Measurements from ENCODE around the gene FHOD1. TPM values are rescaled to one million over a fixed set of nuclear protein-coding genes. Genes with fewer than 3 reads are reported as not detected.

The FHOD1 gene
- total RNA-seq, 1 donor from 2014 or later, result 20.5 TPM

Other genes starting within 250 kb of the FHOD1 start
- gene CBFB, start 218.3 kb downstream of the FHOD1 start, total RNA-seq, result 113 and 132 TPM in 2 replicates
- 9.0 and 25.5 TPM in 2 replicates for gene PHAF1, start 137.5 kb downstream of the FHOD1 start, total RNA-seq
- 11.6 and 27.4 TPM in 2 replicates for gene B3GNT9, start 96.5 kb downstream of the FHOD1 start, total RNA-seq
- 26.2 and 45.8 TPM in 2 replicates for gene TRADD, start 87.6 kb downstream of the FHOD1 start, total RNA-seq
- 13.5 TPM in 2 replicates for gene FBXL8, start 87.5 kb downstream of the FHOD1 start, total RNA-seq
- gene HSF4, start 82.7 kb downstream of the FHOD1 start, total RNA-seq, result 5.7 and 12.5 TPM in 2 replicates
- 26.2 and 27.1 TPM in 2 replicates for gene NOL3, start 76.9 kb downstream of the FHOD1 start, total RNA-seq
- gene MATCAP1, start 63.5 kb downstream of the FHOD1 start, total RNA-seq, result 3.3 and 10.7 TPM in 2 replicates
- 0.35 and 0.52 TPM in 2 replicates for gene EXOC3L1, start 57.3 kb downstream of the FHOD1 start, total RNA-seq
- 39.2 and 56.0 TPM in 2 replicates for gene E2F4, start 55.3 kb downstream of the FHOD1 start, total RNA-seq
- gene ELMO3, start 48.4 kb downstream of the FHOD1 start, total RNA-seq, result 3.1 and 20.1 TPM in 2 replicates
- gene TMEM208, start 20.4 kb downstream of the FHOD1 start, total RNA-seq, result 22.0 and 50.2 TPM in 2 replicates
- gene SLC9A5, start 1.5 kb upstream of the FHOD1 start, total RNA-seq, result 0.60 and 0.69 TPM in 2 replicates
- gene PLEKHG4, start 32.1 kb upstream of the FHOD1 start, total RNA-seq, result 13.9 and 18.5 TPM in 2 replicates
- 0.25 TPM in 1 of 2 replicates, not detected in the other for gene KCTD19, start 79.3 kb upstream of the FHOD1 start, total RNA-seq
- gene LRRC36, start 79.3 kb upstream of the FHOD1 start, total RNA-seq, result 1.6 TPM in 1 of 2 replicates, not detected in the other
- gene TPPP3, start 146.0 kb upstream of the FHOD1 start, total RNA-seq, result 0.10 TPM in 1 of 2 replicates, not detected in the other
- 4.2 and 10.3 TPM in 2 replicates for gene ZDHHC1, start 169.0 kb upstream of the FHOD1 start, total RNA-seq
- 1.7 TPM in 1 of 2 replicates, not detected in the other for gene HSD11B2, start 183.6 kb upstream of the FHOD1 start, total RNA-seq
- 127 and 183 TPM in 2 replicates for gene ATP6V0D1, start 233.7 kb upstream of the FHOD1 start, total RNA-seq
- gene AGRP, start 236.1 kb upstream of the FHOD1 start, total RNA-seq, result not detected in 2 replicates